PC-3 (cell line): ENCODE results near the gene TANC1. TPM values are rescaled to one million over a fixed set of nuclear protein-coding genes. Genes with fewer than 3 reads are reported as not detected.

Source experiments
- ATAC-seq: fragments of 200-7000 bp; cut with Tn5 transposase; 2 replicates; pipeline ENCODE4 v1.9.1; 2020; ENCODE audit warnings: mild to moderate bottlenecking, moderate library complexity
- BruUV-seq: library from RNA; stranded (reverse); fragments of 400-500 nt; replicated peaks from 2 replicates; lab custom pipeline; 2021; lab: Mats Ljungman, UMichigan
- CTCF ChIA-PET: fragments of 300-600 bp; sonication (Branson Sonifier 250); formaldehyde crosslinking; loops from one replicate; lab custom pipeline; 2022; ENCODE audit warnings: antibody characterized with exemption; lab: Charles Lee
- POLR2A ChIA-PET: fragments of 300-600 bp; sonication (Branson Sonifier 250); formaldehyde crosslinking; loops from one replicate; lab custom pipeline; 2022; ENCODE audit warnings: antibody characterized with exemption; ENCODE audit not compliant: unreplicated experiment; lab: Charles Lee
- DNase-seq: peaks from one replicate; pipeline ENCODE4 v3.0.0-alpha.2; 2015
- H2AFZ ChIP-seq: fragments of 300-600 bp; sonication (generic); 2 replicates; pipeline ENCODE4 v1.6.0; 2016; ENCODE audit warnings: antibody characterized with exemption, low read length
- H3F3A ChIP-seq: fragments of 300-600 bp; sonication (generic); one replicate; pipeline ENCODE4 v1.6.0; 2017; ENCODE audit warnings: antibody characterized with exemption, low read length, control low read depth, mild to moderate bottlenecking; ENCODE audit not compliant: unreplicated experiment
- H3K27ac ChIP-seq: fragments of 300-600 bp; sonication (generic); 2 replicates; pipeline ENCODE4 v1.5.1; 2016; ENCODE audit warnings: mild to moderate bottlenecking, low read length
- H3K27me3 ChIP-seq: fragments of 300-600 bp; sonication (generic); 2 replicates; pipeline ENCODE4 v1.6.1; 2016; ENCODE audit warnings: low read length, mixed read lengths
- H3K36me3 ChIP-seq: fragments of 300-600 bp; sonication (generic); 2 replicates; pipeline ENCODE4 v1.6.1; 2016; ENCODE audit warnings: low read depth, mixed run types, low read length, mixed read lengths
- H3K4me1 ChIP-seq: fragments of 300-600 bp; sonication (generic); 2 replicates; pipeline ENCODE4 v1.5.1; 2016; ENCODE audit warnings: low read length; ENCODE audit not compliant: insufficient read depth
- H3K4me2 ChIP-seq: fragments of 300-600 bp; sonication (generic); 2 replicates; pipeline ENCODE4 v1.6.0; 2016; ENCODE audit warnings: low read length
- H3K4me3 ChIP-seq: fragments of 300-600 bp; sonication (generic); 2 replicates; pipeline ENCODE4 v1.5.1; 2016; ENCODE audit warnings: mild to moderate bottlenecking, low read length, mixed read lengths
- H3K79me2 ChIP-seq: fragments of 300-600 bp; sonication (generic); 2 replicates; pipeline ENCODE4 v1.6.1; 2017; ENCODE audit warnings: low read length, mixed read lengths
- H3K9ac ChIP-seq: fragments of 300-600 bp; sonication (generic); 2 replicates; pipeline ENCODE4 v1.6.0; 2016; ENCODE audit warnings: mild to moderate bottlenecking, low read length
- H3K9me2 ChIP-seq: fragments of 300-600 bp; sonication (generic); replicated peaks from 2 replicates; pipeline ENCODE4 v1.6.1; 2016; ENCODE audit warnings: mixed run types, low read length, mixed read lengths
- H3K9me3 ChIP-seq: fragments of 300-600 bp; sonication (generic); 2 replicates; pipeline ENCODE4 v1.6.1; 2016; ENCODE audit warnings: low read length, mixed read lengths
- H4K20me1 ChIP-seq: fragments of 300-600 bp; sonication (generic); 2 replicates; pipeline ENCODE4 v1.6.1; 2016; ENCODE audit warnings: low read length, mixed read lengths
- EZH2 ChIP-seq: fragments of 300-600 bp; sonication (generic); IDR thresholded peaks from one replicate; pipeline ENCODE4 v1.6.1; 2017; ENCODE audit warnings: antibody characterized with exemption, mild to moderate bottlenecking, low read length; ENCODE audit not compliant: unreplicated experiment
- EZH2phosphoT487 ChIP-seq: fragments of 300-600 bp; sonication (generic); IDR thresholded peaks from 2 replicates; pipeline ENCODE4 v1.6.1; 2018; ENCODE audit warnings: mild to moderate bottlenecking, antibody characterized with exemption, low read length, borderline replicate concordance
- intact Hi-C: fragments of 100-400 bp; cut with micrococcal nuclease; formaldehyde crosslinking; loops from 2 replicates; pipeline ENCODE4 v1.9.0; 2023
- total RNA-seq: library from RNA; depleted of rRNA; stranded (reverse); fragments of >200 nt; gene quantifications from 2 replicates; pipeline ENCODE4 v1.2.3, GENCODE V29; 2014
- TF ChIP-seq, protein P1 (sequence below): fragments of 300-600 bp; sonication (generic); conservative IDR thresholded peaks from 2 replicates; pipeline ENCODE4 v1.5.1; 2017; ENCODE audit warnings: antibody characterized with exemption, low read depth, mild to moderate bottlenecking, low read length

The TANC1 gene
- total RNA-seq, 1 experiment from 2014 or later, result 17.6 TPM

DNA sequence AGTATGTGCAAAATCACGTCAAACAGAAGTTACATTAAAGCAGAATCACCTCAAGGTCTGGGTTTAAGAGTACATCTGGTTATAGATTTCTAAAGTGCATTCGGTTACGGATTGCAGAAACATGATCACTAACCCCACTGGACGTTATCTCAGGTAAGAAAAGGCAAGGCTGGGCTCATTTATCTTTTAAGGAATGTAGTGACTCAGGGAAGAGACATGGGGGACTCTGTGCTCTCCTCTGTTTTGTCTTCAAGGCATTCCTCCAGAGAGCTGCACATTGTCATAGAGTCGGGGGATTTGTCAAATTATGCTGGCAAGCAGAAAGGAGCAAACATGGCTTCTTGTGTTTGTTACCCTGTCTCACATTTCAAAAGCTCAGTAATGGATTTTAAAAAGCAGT lies 303.7 kb downstream of the TANC1 start:
- ATAC-seq (no peak), DNase-seq (no peak)
- Histone ChIP-seq H4K20me1 (no peaks in the 10 kb centered on the region), H3F3A (no peaks in the 10 kb centered on the region), H3K9ac (no peak overlapping the region), H3K9me3 (no peaks in the 10 kb centered on the region), H3K4me3 (no peak overlapping the region), H3K36me3 (no peaks in the 10 kb centered on the region), H3K27ac (no peak overlapping the region), H3K79me2 (no peaks in the 10 kb centered on the region), H3K4me1 (no peaks in the 10 kb centered on the region), H3K27me3 (no peaks in the 10 kb centered on the region), H2AFZ (no peak overlapping the region), H3K9me2 (no peaks in the 10 kb centered on the region), H3K4me2 (no peak overlapping the region)
- intact Hi-C loops, result no loop called here
- BruUV-seq, result no TSS peak
- ChIA-PET POLR2A (no interaction called here), CTCF (no interaction called here)
- TF ChIP-seq EZH2 (no peak), EZH2phosphoT487 (no peak)
- TF ChIP-seq, protein P1, sequence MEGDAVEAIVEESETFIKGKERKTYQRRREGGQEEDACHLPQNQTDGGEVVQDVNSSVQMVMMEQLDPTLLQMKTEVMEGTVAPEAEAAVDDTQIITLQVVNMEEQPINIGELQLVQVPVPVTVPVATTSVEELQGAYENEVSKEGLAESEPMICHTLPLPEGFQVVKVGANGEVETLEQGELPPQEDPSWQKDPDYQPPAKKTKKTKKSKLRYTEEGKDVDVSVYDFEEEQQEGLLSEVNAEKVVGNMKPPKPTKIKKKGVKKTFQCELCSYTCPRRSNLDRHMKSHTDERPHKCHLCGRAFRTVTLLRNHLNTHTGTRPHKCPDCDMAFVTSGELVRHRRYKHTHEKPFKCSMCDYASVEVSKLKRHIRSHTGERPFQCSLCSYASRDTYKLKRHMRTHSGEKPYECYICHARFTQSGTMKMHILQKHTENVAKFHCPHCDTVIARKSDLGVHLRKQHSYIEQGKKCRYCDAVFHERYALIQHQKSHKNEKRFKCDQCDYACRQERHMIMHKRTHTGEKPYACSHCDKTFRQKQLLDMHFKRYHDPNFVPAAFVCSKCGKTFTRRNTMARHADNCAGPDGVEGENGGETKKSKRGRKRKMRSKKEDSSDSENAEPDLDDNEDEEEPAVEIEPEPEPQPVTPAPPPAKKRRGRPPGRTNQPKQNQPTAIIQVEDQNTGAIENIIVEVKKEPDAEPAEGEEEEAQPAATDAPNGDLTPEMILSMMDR, result no peak

DNA sequence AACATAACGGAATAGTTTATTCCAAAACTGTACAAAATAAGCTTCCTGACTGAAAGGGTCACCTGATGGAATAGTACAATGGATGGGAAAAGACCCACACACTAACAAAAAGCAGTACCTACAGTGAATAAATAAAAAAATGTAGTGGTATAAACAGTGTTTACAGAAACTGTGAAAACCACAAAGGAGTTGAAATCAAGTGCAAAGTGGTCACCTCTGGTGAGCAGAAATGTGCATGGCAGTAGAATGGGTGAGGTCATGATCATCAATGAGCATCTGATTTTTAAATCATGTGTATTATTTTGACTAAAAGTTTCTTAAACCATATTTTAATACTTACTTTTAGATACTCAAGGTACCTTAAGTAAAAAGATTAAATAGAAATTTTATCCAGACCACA lies 306.7 kb downstream of the TANC1 start:
- Histone ChIP-seq H3F3A (no peaks in the 10 kb centered on the region), H4K20me1 (no peaks in the 10 kb centered on the region), H3K4me3 (no peak overlapping the region), H2AFZ (no peak overlapping the region), H3K27me3 (no peaks in the 10 kb centered on the region), H3K79me2 (no peaks in the 10 kb centered on the region), H3K9me2 (no peaks in the 10 kb centered on the region), H3K27ac (no peak overlapping the region), H3K4me2 (no peak overlapping the region), H3K4me1 (no peaks in the 10 kb centered on the region), H3K9ac (no peak overlapping the region), H3K9me3 (no peaks in the 10 kb centered on the region), H3K36me3 (no peaks in the 10 kb centered on the region)
- BruUV-seq, result no TSS peak
- POLR2A ChIA-PET, result no interaction called here
- DNase-seq (no peak), ATAC-seq (no peak)
- no peak for TF ChIP-seq EZH2
- TF ChIP-seq, protein P1, result no peak
- no peak for TF ChIP-seq EZH2phosphoT487
- intact Hi-C loops, result no loop called here
- CTCF ChIA-PET, result no interaction called here

DNA sequence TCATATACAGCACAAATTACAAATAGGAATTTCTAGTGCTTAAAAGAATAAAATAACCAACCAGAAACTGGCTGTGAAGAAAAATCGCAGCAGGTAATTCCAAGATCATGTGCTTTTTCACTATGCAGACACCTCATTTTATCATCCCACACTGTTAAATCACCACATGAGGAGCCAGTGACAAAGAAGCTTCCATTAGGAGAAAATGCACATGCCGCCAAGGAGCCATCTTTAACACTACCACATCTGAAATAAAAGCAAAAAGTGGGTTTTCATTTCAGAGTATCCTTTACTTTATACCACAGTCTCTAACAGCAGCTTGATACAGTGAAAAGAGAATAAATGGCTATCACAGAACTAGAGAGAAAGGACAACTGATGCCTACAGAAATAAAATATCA lies 311.3 kb downstream of the TANC1 start:
- H3K9ac ChIP-seq, result no peak overlapping the region
- no peaks in the 10 kb centered on the region for H3F3A ChIP-seq
- H3K79me2 ChIP-seq, result peaks cover 8% of the 10 kb centered on the region
- H3K4me2 ChIP-seq, result no peak overlapping the region
- DNase-seq (no peak), ATAC-seq (no peak)
- no peaks in the 10 kb centered on the region for H3K9me2 ChIP-seq
- no peak for TF ChIP-seq EZH2phosphoT487
- TF ChIP-seq, protein P1, result no peak
- TF ChIP-seq EZH2, result no peak
- intact Hi-C loops, result no loop called here
- H2AFZ ChIP-seq, result no peak overlapping the region
- POLR2A ChIA-PET, result no interaction called here
- no peak overlapping the region for H3K4me3 ChIP-seq
- H3K27ac ChIP-seq, result no peak overlapping the region
- BruUV-seq, result no TSS peak
- H4K20me1 ChIP-seq, result no peaks in the 10 kb centered on the region
- CTCF ChIA-PET, result interaction anchor here (0.7 kb wide), 1 partner anchor 17 kb away, joined by 3 read pairs; no protein-coding TSS in a partner anchor
- no peaks in the 10 kb centered on the region for H3K9me3 ChIP-seq
- no peaks in the 10 kb centered on the region for H3K36me3 ChIP-seq
- H3K27me3 ChIP-seq, result no peaks in the 10 kb centered on the region
- H3K4me1 ChIP-seq, result no peaks in the 10 kb centered on the region
